Panc1 (cell line): Measurements from ENCODE around the gene CCDC157.

Source experiments
- POLR2AphosphoS5 ChIP-seq: IDR thresholded peaks from 2 replicates; pipeline ENCODE4 v1.6.1; 2012; ENCODE audit warnings: mild to moderate bottlenecking, low read depth, low read length, moderate library complexity
- TF ChIP-seq, protein P1 (sequence below): fragments of 450-650 bp; IDR thresholded peaks from 2 replicates; pipeline ENCODE4 v1.5.1; 2017; ENCODE audit warnings: mild to moderate bottlenecking

DNA sequence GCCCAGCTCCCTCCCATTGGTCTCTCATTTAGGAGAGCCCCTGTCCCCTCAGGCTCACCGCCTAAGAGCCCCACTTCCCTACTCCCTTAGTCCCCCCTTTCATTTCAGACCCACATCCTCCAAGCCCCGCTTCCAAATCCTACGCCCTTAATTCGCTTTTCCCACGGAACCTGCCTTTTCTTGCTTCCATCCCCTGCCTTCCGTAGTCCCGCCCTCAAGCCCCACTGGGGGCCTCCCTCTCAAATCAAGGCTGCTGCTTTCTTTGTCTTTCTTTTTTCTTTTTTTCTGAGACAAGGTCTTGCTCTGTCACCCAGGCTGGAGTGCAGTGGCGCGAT is 396 bp downstream of the CCDC157 start:
- TF ChIP-seq POLR2AphosphoS5: no peak
- TF ChIP-seq, protein P1, sequence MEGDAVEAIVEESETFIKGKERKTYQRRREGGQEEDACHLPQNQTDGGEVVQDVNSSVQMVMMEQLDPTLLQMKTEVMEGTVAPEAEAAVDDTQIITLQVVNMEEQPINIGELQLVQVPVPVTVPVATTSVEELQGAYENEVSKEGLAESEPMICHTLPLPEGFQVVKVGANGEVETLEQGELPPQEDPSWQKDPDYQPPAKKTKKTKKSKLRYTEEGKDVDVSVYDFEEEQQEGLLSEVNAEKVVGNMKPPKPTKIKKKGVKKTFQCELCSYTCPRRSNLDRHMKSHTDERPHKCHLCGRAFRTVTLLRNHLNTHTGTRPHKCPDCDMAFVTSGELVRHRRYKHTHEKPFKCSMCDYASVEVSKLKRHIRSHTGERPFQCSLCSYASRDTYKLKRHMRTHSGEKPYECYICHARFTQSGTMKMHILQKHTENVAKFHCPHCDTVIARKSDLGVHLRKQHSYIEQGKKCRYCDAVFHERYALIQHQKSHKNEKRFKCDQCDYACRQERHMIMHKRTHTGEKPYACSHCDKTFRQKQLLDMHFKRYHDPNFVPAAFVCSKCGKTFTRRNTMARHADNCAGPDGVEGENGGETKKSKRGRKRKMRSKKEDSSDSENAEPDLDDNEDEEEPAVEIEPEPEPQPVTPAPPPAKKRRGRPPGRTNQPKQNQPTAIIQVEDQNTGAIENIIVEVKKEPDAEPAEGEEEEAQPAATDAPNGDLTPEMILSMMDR: no peak
